ENCODE results near the gene RAB36.

DNA sequence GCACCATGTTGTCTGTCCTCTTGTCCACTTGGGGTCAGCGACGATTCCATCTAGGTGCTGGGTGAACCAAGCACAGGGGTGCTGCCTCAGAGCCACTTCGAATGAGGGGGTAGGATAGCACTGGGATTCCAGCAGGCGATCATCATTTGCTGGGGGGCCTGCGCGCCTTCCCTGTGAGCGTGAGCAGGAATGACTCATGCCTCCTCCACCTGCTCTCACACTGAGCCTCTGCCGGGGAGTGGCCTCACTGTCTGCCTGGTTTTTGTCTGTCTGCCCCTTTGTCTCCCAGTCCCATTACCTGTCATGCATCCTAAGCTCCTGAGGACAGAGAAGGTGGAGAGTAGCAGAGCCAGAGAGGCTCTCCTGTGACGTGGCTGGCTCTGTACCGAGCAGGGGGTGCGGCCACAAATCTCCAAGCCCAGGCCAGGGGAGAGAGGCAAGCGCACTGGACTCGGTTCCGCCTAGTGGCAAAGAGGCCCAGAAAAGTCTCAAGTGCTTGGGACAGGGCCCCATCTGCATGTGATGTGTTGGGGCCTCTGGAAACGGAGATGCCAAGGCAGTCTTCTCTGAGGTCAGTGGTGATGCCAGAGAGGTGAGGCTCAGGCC is 34.3 kb upstream of the RAB36 start:
- TF ChIP-seq, protein P1, sequence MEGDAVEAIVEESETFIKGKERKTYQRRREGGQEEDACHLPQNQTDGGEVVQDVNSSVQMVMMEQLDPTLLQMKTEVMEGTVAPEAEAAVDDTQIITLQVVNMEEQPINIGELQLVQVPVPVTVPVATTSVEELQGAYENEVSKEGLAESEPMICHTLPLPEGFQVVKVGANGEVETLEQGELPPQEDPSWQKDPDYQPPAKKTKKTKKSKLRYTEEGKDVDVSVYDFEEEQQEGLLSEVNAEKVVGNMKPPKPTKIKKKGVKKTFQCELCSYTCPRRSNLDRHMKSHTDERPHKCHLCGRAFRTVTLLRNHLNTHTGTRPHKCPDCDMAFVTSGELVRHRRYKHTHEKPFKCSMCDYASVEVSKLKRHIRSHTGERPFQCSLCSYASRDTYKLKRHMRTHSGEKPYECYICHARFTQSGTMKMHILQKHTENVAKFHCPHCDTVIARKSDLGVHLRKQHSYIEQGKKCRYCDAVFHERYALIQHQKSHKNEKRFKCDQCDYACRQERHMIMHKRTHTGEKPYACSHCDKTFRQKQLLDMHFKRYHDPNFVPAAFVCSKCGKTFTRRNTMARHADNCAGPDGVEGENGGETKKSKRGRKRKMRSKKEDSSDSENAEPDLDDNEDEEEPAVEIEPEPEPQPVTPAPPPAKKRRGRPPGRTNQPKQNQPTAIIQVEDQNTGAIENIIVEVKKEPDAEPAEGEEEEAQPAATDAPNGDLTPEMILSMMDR (IDR thresholded peaks at IDR 0.05; ENCODE audit: low read depth, low read length, poor library complexity, severe bottlenecking), result no peak
- no peak for TF ChIP-seq EZH2phosphoT487 (IDR thresholded peaks at IDR 0.05; ENCODE audit: borderline replicate concordance, low read length)
